WTC11 (cell line): ENCODE data around the gene TMTC2. TPM values are rescaled to one million over a fixed set of nuclear protein-coding genes. Genes with fewer than 3 reads are reported as not detected.
A peak's percentile ranks its signal among the peaks of the same experiment; 100 is the strongest.

Source experiments
- ATAC-seq: fragments of 200-7000 bp; cut with Tn5 transposase; 2 replicates; pipeline ENCODE4 v1.10.0; 2021; ENCODE audit warnings: mild to moderate bottlenecking, moderate library complexity
- CTCF ChIA-PET: fragments of 300-600 bp; sonication (Branson Sonifier 250); formaldehyde crosslinking; loops from one replicate; lab custom pipeline; 2021; ENCODE audit warnings: antibody characterized with exemption; lab: Charles Lee
- POLR2A ChIA-PET: fragments of 350-600 bp; sonication (Branson Sonifier 250); formaldehyde crosslinking; loops from one replicate; lab custom pipeline; 2021; ENCODE audit warnings: antibody characterized with exemption; lab: Charles Lee
- DNase-seq: peaks from one replicate; pipeline ENCODE4 v3.0.0; 2021; ENCODE audit warnings: low spot score
- H3K27ac Mint-ChIP-seq: 2 replicates; pipeline ENCODE4 v1.8.0; 2021; ENCODE audit warnings: mixed read lengths
- H3K27me3 Mint-ChIP-seq: 2 replicates; pipeline ENCODE4 v1.8.0; 2021; ENCODE audit warnings: low read depth, mild to moderate bottlenecking, moderate library complexity, mixed read lengths
- H3K36me3 Mint-ChIP-seq: 2 replicates; pipeline ENCODE4 v1.8.0; 2021; ENCODE audit warnings: mixed read lengths
- H3K4me1 Mint-ChIP-seq: 2 replicates; pipeline ENCODE4 v1.8.0; 2022; ENCODE audit warnings: mixed read lengths
- H3K4me3 Mint-ChIP-seq: 2 replicates; pipeline ENCODE4 v1.8.0; 2021; ENCODE audit warnings: mild to moderate bottlenecking, moderate library complexity, mixed read lengths
- H3K9me3 Mint-ChIP-seq: 2 replicates; pipeline ENCODE4 v1.8.0; 2021; ENCODE audit warnings: mixed read lengths
- ARID4B ChIP-seq: sonication (generic); formaldehyde crosslinking; IDR thresholded peaks from 2 replicates; pipeline ENCODE4 v1.8.0; 2023; ENCODE audit warnings: missing genetic modification reagents, mild to moderate bottlenecking, borderline replicate concordance
- CREB1 ChIP-seq: sonication (generic); formaldehyde crosslinking; IDR thresholded peaks from 2 replicates; pipeline ENCODE4 v1.8.0; 2023; ENCODE audit warnings: mild to moderate bottlenecking, missing genetic modification reagents
- E2F1 ChIP-seq: sonication (generic); formaldehyde crosslinking; IDR thresholded peaks from 2 replicates; pipeline ENCODE4 v1.8.0; 2022; ENCODE audit warnings: mild to moderate bottlenecking, missing genetic modification reagents
- E2F5 ChIP-seq: sonication (generic); formaldehyde crosslinking; IDR thresholded peaks from 2 replicates; pipeline ENCODE4 v1.8.1; 2022; ENCODE audit warnings: mild to moderate bottlenecking, moderate library complexity, missing genetic modification reagents
- ELF4 ChIP-seq: sonication (generic); formaldehyde crosslinking; IDR thresholded peaks from 2 replicates; pipeline ENCODE4 v1.8.1; 2022; ENCODE audit warnings: low read depth, mild to moderate bottlenecking, moderate library complexity, missing genetic modification reagents
- EMX1 ChIP-seq: fragments of 250-450 bp; sonication (Bioruptor Pico); IDR thresholded peaks from 2 replicates; pipeline ENCODE4 v1.8.0; 2021; ENCODE audit warnings: mild to moderate bottlenecking
- GTF2I ChIP-seq: fragments of 250-450 bp; sonication (Bioruptor Pico); conservative IDR thresholded peaks from 2 replicates; pipeline ENCODE4 v1.4.0; 2021; ENCODE audit warnings: mild to moderate bottlenecking
- MLX ChIP-seq: sonication (generic); formaldehyde crosslinking; IDR thresholded peaks from 2 replicates; pipeline ENCODE4 v1.8.1; 2023; ENCODE audit warnings: mild to moderate bottlenecking, missing genetic modification reagents, moderate library complexity
- MXD4 ChIP-seq: fragments of 250-450 bp; sonication (Bioruptor Pico); IDR thresholded peaks from 2 replicates; pipeline ENCODE4 v1.8.0; 2021; ENCODE audit warnings: mild to moderate bottlenecking, moderate library complexity, borderline replicate concordance
- NR2C2 ChIP-seq: sonication (generic); formaldehyde crosslinking; IDR thresholded peaks from 2 replicates; pipeline ENCODE4 v1.8.0; 2022; ENCODE audit warnings: mild to moderate bottlenecking, missing genetic modification reagents
- PREB ChIP-seq: sonication (generic); formaldehyde crosslinking; IDR thresholded peaks from 2 replicates; pipeline ENCODE4 v1.8.1; 2022; ENCODE audit warnings: mild to moderate bottlenecking, missing genetic modification reagents, moderate library complexity, borderline replicate concordance
- SOX15 ChIP-seq: fragments of 250-450 bp; sonication (Bioruptor Pico); IDR thresholded peaks from 2 replicates; pipeline ENCODE4 v1.9.0; 2021; ENCODE audit warnings: mild to moderate bottlenecking
- TP53 ChIP-seq: sonication (generic); formaldehyde crosslinking; IDR thresholded peaks from 2 replicates; pipeline ENCODE4 v1.8.1; 2023; ENCODE audit warnings: mild to moderate bottlenecking, missing genetic modification reagents
- ZBTB21 ChIP-seq: sonication (generic); formaldehyde crosslinking; IDR thresholded peaks from 2 replicates; pipeline ENCODE4 v1.8.1; 2023; ENCODE audit warnings: mild to moderate bottlenecking, missing genetic modification reagents, borderline replicate concordance
- ZSCAN18 ChIP-seq: fragments of 250-450 bp; sonication (Bioruptor Pico); IDR thresholded peaks from 2 replicates; pipeline ENCODE4 v2.1.2; 2022; ENCODE audit warnings: mild to moderate bottlenecking, moderate library complexity
- total RNA-seq: library from RNA; stranded (reverse); gene quantifications from 3 replicates; pipeline ENCODE4 v1.2.3, GENCODE V29; 2021
- TF ChIP-seq, protein P1 (sequence below): sonication (generic); formaldehyde crosslinking; IDR thresholded peaks from 2 replicates; pipeline ENCODE4 v1.8.1; 2023; ENCODE audit warnings: mild to moderate bottlenecking, missing genetic modification reagents
- TF ChIP-seq, protein P2 (sequence below): sonication (generic); formaldehyde crosslinking; IDR thresholded peaks from 2 replicates; pipeline ENCODE4 v1.8.0; 2022; ENCODE audit warnings: mild to moderate bottlenecking, missing genetic modification reagents
- TF ChIP-seq, protein P3 (sequence below): fragments of 250-450 bp; sonication (Bioruptor Pico); IDR thresholded peaks from 2 replicates; pipeline ENCODE4 v1.9.0; 2021; ENCODE audit warnings: mild to moderate bottlenecking
- TF ChIP-seq, protein P4 (sequence below): fragments of 250-450 bp; sonication (Bioruptor Pico); IDR thresholded peaks from 2 replicates; pipeline ENCODE4 v1.8.0; 2021; ENCODE audit warnings: mild to moderate bottlenecking

TMTC2 gene
- total RNA-seq, 1 experiment from 2014 or later: 6.4 TPM

DNA sequence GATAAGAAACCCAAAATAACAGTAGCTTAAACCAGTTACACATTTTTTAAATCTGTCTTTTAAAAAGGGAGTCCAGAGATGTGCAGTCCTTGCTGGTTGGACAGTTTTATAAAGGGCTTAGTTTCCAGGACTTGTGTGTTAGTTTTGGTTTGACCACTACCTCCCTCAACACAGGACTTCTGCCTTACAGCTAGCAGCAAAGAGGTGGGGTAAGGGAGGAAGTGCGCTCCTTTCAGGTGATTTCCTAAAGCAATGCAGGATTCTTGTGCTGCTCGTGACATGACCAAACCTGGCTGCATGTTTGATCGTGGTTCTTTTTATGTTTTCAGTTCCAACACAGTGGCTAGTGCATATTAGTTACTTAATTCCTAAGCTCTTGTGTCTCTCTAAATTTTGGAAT is 266.2 kb downstream of the TMTC2 start:
- H3K27me3 Mint-ChIP-seq: no peaks in the 10 kb centered on the region
- TF ChIP-seq PREB (CRISPR knock-in tag) (no peak), ZBTB21 (CRISPR knock-in tag) (no peak), ELF4 (CRISPR knock-in tag) (no peak), MLX (CRISPR knock-in tag) (no peak), ZSCAN18 (CRISPR knock-in tag) (no peak), NR2C2 (CRISPR knock-in tag) (no peak), EMX1 (CRISPR knock-in tag) (no peak), MXD4 (CRISPR knock-in tag) (no peak), TP53 (CRISPR knock-in tag) (no peak), E2F1 (CRISPR knock-in tag) (no peak), CREB1 (no peak), GTF2I (no peak)
- TF ChIP-seq, protein P1, sequence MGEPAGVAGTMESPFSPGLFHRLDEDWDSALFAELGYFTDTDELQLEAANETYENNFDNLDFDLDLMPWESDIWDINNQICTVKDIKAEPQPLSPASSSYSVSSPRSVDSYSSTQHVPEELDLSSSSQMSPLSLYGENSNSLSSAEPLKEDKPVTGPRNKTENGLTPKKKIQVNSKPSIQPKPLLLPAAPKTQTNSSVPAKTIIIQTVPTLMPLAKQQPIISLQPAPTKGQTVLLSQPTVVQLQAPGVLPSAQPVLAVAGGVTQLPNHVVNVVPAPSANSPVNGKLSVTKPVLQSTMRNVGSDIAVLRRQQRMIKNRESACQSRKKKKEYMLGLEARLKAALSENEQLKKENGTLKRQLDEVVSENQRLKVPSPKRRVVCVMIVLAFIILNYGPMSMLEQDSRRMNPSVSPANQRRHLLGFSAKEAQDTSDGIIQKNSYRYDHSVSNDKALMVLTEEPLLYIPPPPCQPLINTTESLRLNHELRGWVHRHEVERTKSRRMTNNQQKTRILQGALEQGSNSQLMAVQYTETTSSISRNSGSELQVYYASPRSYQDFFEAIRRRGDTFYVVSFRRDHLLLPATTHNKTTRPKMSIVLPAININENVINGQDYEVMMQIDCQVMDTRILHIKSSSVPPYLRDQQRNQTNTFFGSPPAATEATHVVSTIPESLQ: no peak
- TF ChIP-seq, protein P2, sequence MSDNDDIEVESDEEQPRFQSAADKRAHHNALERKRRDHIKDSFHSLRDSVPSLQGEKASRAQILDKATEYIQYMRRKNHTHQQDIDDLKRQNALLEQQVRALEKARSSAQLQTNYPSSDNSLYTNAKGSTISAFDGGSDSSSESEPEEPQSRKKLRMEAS (CRISPR knock-in tag): no peak
- TF ChIP-seq, all 79 proteins: peak for 0
- Mint-ChIP-seq H3K36me3 (no peaks in the 10 kb centered on the region), H3K4me3 (no peak overlapping the region), H3K27ac (peak overlapping the region; percentile 25; the same call in 1 of the 2 replicates), H3K4me1 (0 out of 2 replicates have a peak, but pooled peaks cover 3% of the 10 kb centered on the region), H3K9me3 (no peaks in the 10 kb centered on the region)
- ChIA-PET CTCF (interaction anchor here (0.9 kb wide), 1 partner anchor 267 kb away, joined by 5 read pairs; no protein-coding TSS in a partner anchor), POLR2A (no interaction called here)
- no peak for DNase-seq
- ATAC-seq: peak; percentile 38; the same call in 1 of the 2 replicates

- CTCF ChIA-PET: interaction anchor here (0.9 kb wide), 1 partner anchor 268 kb away, joined by 5 read pairs; no protein-coding TSS in a partner anchor
- TF ChIP-seq E2F5 (CRISPR knock-in tag): no peak
- no peak for TF ChIP-seq ARID4B (CRISPR knock-in tag)
- no peak for TF ChIP-seq SOX15 (CRISPR knock-in tag)
- TF ChIP-seq, protein P3, sequence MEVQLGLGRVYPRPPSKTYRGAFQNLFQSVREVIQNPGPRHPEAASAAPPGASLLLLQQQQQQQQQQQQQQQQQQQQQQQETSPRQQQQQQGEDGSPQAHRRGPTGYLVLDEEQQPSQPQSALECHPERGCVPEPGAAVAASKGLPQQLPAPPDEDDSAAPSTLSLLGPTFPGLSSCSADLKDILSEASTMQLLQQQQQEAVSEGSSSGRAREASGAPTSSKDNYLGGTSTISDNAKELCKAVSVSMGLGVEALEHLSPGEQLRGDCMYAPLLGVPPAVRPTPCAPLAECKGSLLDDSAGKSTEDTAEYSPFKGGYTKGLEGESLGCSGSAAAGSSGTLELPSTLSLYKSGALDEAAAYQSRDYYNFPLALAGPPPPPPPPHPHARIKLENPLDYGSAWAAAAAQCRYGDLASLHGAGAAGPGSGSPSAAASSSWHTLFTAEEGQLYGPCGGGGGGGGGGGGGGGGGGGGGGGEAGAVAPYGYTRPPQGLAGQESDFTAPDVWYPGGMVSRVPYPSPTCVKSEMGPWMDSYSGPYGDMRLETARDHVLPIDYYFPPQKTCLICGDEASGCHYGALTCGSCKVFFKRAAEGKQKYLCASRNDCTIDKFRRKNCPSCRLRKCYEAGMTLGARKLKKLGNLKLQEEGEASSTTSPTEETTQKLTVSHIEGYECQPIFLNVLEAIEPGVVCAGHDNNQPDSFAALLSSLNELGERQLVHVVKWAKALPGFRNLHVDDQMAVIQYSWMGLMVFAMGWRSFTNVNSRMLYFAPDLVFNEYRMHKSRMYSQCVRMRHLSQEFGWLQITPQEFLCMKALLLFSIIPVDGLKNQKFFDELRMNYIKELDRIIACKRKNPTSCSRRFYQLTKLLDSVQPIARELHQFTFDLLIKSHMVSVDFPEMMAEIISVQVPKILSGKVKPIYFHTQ (CRISPR knock-in tag): no peak
- TF ChIP-seq, protein P4, sequence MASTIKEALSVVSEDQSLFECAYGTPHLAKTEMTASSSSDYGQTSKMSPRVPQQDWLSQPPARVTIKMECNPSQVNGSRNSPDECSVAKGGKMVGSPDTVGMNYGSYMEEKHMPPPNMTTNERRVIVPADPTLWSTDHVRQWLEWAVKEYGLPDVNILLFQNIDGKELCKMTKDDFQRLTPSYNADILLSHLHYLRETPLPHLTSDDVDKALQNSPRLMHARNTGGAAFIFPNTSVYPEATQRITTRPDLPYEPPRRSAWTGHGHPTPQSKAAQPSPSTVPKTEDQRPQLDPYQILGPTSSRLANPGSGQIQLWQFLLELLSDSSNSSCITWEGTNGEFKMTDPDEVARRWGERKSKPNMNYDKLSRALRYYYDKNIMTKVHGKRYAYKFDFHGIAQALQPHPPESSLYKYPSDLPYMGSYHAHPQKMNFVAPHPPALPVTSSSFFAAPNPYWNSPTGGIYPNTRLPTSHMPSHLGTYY (CRISPR knock-in tag): no peak
Observed at GRCh38 chr12:82953397-82953796, 266.7 kb downstream of the TMTC2 start.

More at GRCh38 chr12:82953397-82953796, 266.7 kb downstream of the TMTC2 start:
- DNase-seq (no peak), ATAC-seq (no peak)
- Mint-ChIP-seq H3K4me3 (no peak overlapping the region), H3K9me3 (no peaks in the 10 kb centered on the region), H3K36me3 (no peaks in the 10 kb centered on the region), H3K27ac (peak overlapping the region; percentile 25; the same call in 1 of the 2 replicates), H3K27me3 (no peaks in the 10 kb centered on the region), H3K4me1 (0 out of 2 replicates have a peak, but pooled peaks cover 3% of the 10 kb centered on the region)
- POLR2A ChIA-PET: no interaction called here
